Stimulated activated CD4-positive, alpha-beta T cell treated with anti-CD3 and anti-CD28 coated beads, Interleukin-12 subunit alpha, Interleukin-12 subunit beta, amount 100 ng/mL, for 48 hours (primary cell): ENCODE results near the gene GTF3C5.

Experiments
- DNase-seq, 3 donors: peaks; one replicate each; pipeline ENCODE4 v3.0.0-alpha.2; 2020; ENCODE audit warnings: low read depth in 2 of 3, low spot score in 1 of 3

The GTF3C5 gene

DNA sequence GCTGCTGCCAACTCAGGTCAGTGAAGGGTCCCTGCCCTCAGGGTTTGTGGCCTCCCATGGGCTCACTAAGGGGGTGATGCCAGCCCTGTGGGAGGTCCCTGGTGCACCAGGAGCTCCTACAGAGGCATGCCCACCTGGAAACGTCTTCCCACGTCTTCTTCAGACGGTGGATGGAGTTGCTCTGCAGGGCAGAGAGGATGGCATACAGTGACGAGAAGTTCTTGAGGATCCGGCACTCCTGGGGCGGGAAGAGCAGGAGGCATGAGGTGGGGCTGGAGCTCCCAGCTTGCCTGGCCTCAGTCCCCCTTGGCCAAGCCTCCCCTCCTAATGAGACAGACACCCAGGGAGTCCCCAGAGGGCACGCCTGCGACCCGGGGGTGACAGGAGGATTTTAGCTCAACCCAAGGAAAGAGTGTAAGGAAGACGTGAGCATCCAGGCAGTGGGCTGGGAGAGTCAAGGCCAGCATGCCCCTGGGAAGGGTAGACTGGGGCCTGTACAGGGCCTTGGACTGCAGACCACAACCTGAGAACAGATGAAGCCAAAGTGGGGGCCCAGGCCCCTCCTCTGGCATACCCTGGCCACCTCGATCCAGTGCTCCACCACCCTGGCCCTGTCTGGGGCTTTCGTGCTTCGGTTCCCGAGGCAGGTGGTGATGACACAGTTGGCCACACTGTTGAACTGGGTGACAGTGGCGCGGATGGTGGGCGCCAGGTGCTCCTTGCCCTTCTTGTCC lies 75.9 kb downstream of the GTF3C5 start:
- no peak for DNase-seq

DNA sequence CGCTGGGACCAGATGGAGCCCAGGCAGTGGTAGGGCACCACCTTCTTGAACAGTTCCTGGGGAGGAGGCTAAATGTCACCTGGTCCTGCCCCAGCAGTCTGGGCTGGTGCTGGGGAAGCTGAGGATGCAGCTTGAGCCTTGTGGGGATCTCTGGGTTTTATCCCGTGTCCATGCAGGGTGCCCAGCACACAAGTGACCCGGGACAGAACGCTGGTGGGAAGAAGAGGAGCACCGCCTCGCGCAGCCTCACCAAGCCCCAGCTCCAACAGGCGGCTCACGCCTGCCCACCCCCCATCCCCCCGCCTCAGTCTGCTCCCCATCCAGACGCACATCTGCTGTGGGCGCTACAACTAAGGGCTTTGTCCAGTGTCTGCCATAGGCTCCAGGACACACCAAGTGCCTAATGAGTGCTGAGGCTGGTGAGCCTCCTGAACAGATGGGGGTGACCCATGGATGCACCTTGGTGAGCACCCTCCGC lies 76.5 kb downstream of the GTF3C5 start:
- DNase-seq, result no peak
